HG03060 (cell line): ENCODE measurements around the gene CHEK1.
A peak's percentile ranks its signal among the peaks of the same experiment; 100 is the strongest.

Experiments used
- ATAC-seq: cut with Tn5 transposase; IDR thresholded peaks from one replicate; pipeline ENCODE4 v1.9.1; 2021; ENCODE audit warnings: low read depth, moderate number of reproducible peaks; ENCODE audit not compliant: unreplicated experiment

Gene CHEK1

GRCh38 chr11:125625630-125626287 lies 796 bp downstream of the CHEK1 start:
- peak; percentile 45 for ATAC-seq

- ATAC-seq, result peak; percentile 22
These were observed 1.5 kb downstream of the CHEK1 start for GRCh38 chr11:125626288-125626950.

- ATAC-seq, result no peak
These were observed 2.4 kb downstream of the CHEK1 start for GRCh38 chr11:125627236-125627910.

GRCh38 chr11:125637840-125638239 lies 12.9 kb downstream of the CHEK1 start:
- no peak for ATAC-seq

- ATAC-seq, result no peak
These were observed 13.4 kb downstream of the CHEK1 start for GRCh38 chr11:125638315-125638714.

GRCh38 chr11:125645871-125646270 lies 20.9 kb downstream of the CHEK1 start:
- ATAC-seq, result no peak

GRCh38 chr11:125649465-125650166 lies 24.7 kb downstream of the CHEK1 start:
- ATAC-seq, result no peak

- ATAC-seq, result no peak
These were observed 37.7 kb downstream of the CHEK1 start for GRCh38 chr11:125662689-125663088.

GRCh38 chr11:125663910-125664309 lies 38.9 kb downstream of the CHEK1 start:
- ATAC-seq, result no peak

GRCh38 chr11:125667151-125667550 lies 42.2 kb downstream of the CHEK1 start:
- no peak for ATAC-seq

GRCh38 chr11:125670172-125670571 lies 45.2 kb downstream of the CHEK1 start:
- ATAC-seq, result no peak

- no peak for ATAC-seq
These were observed 46.6 kb downstream of the CHEK1 start for GRCh38 chr11:125671561-125671960.

GRCh38 chr11:125674210-125674609 lies 49.2 kb downstream of the CHEK1 start:
- ATAC-seq, result no peak

GRCh38 chr11:125675196-125675595 lies 50.2 kb downstream of the CHEK1 start:
- ATAC-seq, result no peak

- ATAC-seq, result no peak
These were observed 54.4 kb downstream of the CHEK1 start for GRCh38 chr11:125679397-125679796.

GRCh38 chr11:125679837-125680236 lies 54.9 kb downstream of the CHEK1 start:
- ATAC-seq, result no peak

- ATAC-seq, result no peak
These were observed 55.8 kb downstream of the CHEK1 start, which contains the start of gene ACRV1 for GRCh38 chr11:125680747-125681146. Gene ACRV1, minus strand, starts transcription at chr11:125680847. Its CDS starts 67 bp downstream, at chr11:125680780.

GRCh38 chr11:125685228-125685627 lies 60.3 kb downstream of the CHEK1 start:
- ATAC-seq, result no peak

GRCh38 chr11:125688066-125688465 lies 63.1 kb downstream of the CHEK1 start:
- ATAC-seq, result no peak

- no peak for ATAC-seq
These were observed 63.7 kb downstream of the CHEK1 start for GRCh38 chr11:125688632-125689031.

- no peak for ATAC-seq
These were observed 64.4 kb downstream of the CHEK1 start for GRCh38 chr11:125689274-125689859.
